Endothelial cell (in vitro differentiated cells): ENCODE measurements around the gene CEMIP2. TPM values are rescaled to one million over a fixed set of nuclear protein-coding genes. Genes with fewer than 3 reads are reported as not detected.
"Not testable (repeated sequence)": the region's sequence is repeated elsewhere in the genome, so short reads cannot be mapped to it uniquely, and the experiment has no call there.

ENCODE experiments used
- DNase-seq: peaks from one replicate; pipeline ENCODE4 v3.0.0; 2021; ENCODE audit warnings: low spot score
- H3K27ac Mint-ChIP-seq: one replicate; pipeline ENCODE4 v1.8.0; 2021; ENCODE audit warnings: mixed read lengths, inconsistent platforms; ENCODE audit not compliant: unreplicated experiment
- H3K27me3 Mint-ChIP-seq: one replicate; pipeline ENCODE4 v1.8.0; 2021; ENCODE audit warnings: mild to moderate bottlenecking, moderate library complexity, mixed read lengths, inconsistent platforms; ENCODE audit not compliant: unreplicated experiment
- H3K36me3 Mint-ChIP-seq: one replicate; pipeline ENCODE4 v1.8.0; 2021; ENCODE audit warnings: mild to moderate bottlenecking, low read depth, mixed read lengths, inconsistent platforms; ENCODE audit not compliant: unreplicated experiment
- H3K4me1 Mint-ChIP-seq: one replicate; pipeline ENCODE4 v1.8.0; 2021; ENCODE audit warnings: mild to moderate bottlenecking, mixed read lengths, inconsistent platforms; ENCODE audit not compliant: unreplicated experiment
- H3K4me3 Mint-ChIP-seq: one replicate; pipeline ENCODE4 v1.8.0; 2021; ENCODE audit warnings: mild to moderate bottlenecking, mixed read lengths, inconsistent platforms; ENCODE audit not compliant: unreplicated experiment
- H3K9me3 Mint-ChIP-seq: one replicate; pipeline ENCODE4 v1.8.0; 2021; ENCODE audit warnings: mixed read lengths, inconsistent platforms; ENCODE audit not compliant: unreplicated experiment
- total RNA-seq: library from RNA; stranded (reverse); fragmentation: NEBNext Ultra II Directional; extraction: Animal tissue kit (Norgen Biotek cat#: 25700); gene quantifications from one replicate; pipeline ENCODE4 v1.2.1, GENCODE V29; 2021; ENCODE audit not compliant: unreplicated experiment
- TF ChIP-seq, protein P1 (sequence below): fragments of 200-600 bp; sonication (generic); IDR thresholded peaks from one replicate; pipeline ENCODE4 v1.5.0; 2021; ENCODE audit warnings: antibody characterized with exemption; ENCODE audit not compliant: unreplicated experiment

The CEMIP2 gene
- total RNA-seq, 1 donor from 2014 or later: 112 TPM

DNA sequence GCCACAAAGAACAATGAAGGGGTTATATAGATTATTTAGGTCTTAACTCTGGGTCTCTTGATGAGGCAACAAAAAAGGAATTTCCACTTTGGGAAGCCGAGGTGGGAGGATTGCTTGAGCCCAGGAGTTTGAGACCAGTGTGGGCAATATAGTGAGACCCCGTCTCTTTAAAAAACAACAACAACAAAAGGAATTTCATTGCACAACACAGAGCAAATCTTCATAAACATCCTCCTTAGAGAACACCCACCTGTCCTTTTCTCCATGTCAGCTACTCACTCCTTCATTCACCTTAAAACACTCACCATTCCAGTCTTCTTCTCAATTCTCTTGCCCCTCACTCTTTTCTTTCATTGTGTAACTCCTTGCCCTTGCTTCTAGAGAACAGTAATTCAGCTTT is 39.8 kb upstream of the CEMIP2 start:
- H3K9me3 Mint-ChIP-seq: no peaks in the 10 kb centered on the region
- TF ChIP-seq, protein P1, sequence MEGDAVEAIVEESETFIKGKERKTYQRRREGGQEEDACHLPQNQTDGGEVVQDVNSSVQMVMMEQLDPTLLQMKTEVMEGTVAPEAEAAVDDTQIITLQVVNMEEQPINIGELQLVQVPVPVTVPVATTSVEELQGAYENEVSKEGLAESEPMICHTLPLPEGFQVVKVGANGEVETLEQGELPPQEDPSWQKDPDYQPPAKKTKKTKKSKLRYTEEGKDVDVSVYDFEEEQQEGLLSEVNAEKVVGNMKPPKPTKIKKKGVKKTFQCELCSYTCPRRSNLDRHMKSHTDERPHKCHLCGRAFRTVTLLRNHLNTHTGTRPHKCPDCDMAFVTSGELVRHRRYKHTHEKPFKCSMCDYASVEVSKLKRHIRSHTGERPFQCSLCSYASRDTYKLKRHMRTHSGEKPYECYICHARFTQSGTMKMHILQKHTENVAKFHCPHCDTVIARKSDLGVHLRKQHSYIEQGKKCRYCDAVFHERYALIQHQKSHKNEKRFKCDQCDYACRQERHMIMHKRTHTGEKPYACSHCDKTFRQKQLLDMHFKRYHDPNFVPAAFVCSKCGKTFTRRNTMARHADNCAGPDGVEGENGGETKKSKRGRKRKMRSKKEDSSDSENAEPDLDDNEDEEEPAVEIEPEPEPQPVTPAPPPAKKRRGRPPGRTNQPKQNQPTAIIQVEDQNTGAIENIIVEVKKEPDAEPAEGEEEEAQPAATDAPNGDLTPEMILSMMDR: no peak
- H3K27me3 Mint-ChIP-seq: no peaks in the 10 kb centered on the region
- no peak overlapping the region for H3K4me3 Mint-ChIP-seq
- peaks cover 9% of the 10 kb centered on the region for H3K4me1 Mint-ChIP-seq
- no peak for DNase-seq
- H3K36me3 Mint-ChIP-seq: no peaks in the 10 kb centered on the region
- H3K27ac Mint-ChIP-seq: no peak overlapping the region

GRCh38 chr9:71806901-71807307 is 38.6 kb upstream of the CEMIP2 start:
- Mint-ChIP-seq H3K36me3 (no peaks in the 10 kb centered on the region), H3K4me3 (no peak overlapping the region), H3K27me3 (no peaks in the 10 kb centered on the region), H3K27ac (no peak overlapping the region), H3K9me3 (no peaks in the 10 kb centered on the region), H3K4me1 (peaks cover 4% of the 10 kb centered on the region)
- TF ChIP-seq, protein P1: peak; percentile 76
- DNase-seq: peak; percentile 55

DNA sequence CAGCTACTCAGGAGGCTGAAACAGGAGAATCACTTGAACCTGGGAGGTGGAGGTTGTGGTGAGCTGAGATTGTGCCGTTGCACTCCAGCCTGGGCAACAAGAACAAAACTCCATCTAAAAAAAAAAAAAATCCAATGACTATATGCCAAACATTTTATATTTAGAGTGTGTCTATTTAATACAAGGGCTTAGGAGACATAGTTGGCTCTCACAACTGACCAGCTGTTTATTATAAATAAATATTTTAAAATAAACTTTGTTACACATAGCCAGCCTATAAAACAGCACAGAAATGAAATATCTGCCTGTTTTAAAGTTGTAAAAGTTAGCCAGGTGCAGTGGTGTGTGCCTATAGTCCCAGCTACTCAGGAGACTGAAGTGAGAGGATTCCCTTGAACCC is 36.8 kb upstream of the CEMIP2 start:
- not testable (repeated sequence) for H3K4me1 Mint-ChIP-seq, H3K4me3 Mint-ChIP-seq, H3K27ac Mint-ChIP-seq, DNase-seq, H3K27me3 Mint-ChIP-seq, H3K36me3 Mint-ChIP-seq, H3K9me3 Mint-ChIP-seq

GRCh38 chr9:71801826-71802225 is 33.5 kb upstream of the CEMIP2 start:
- Mint-ChIP-seq H3K9me3 (no peaks in the 10 kb centered on the region), H3K4me1 (no peaks in the 10 kb centered on the region), H3K4me3 (no peak overlapping the region), H3K36me3 (no peaks in the 10 kb centered on the region), H3K27me3 (no peaks in the 10 kb centered on the region), H3K27ac (no peak overlapping the region)
- TF ChIP-seq, protein P1: no peak
- no peak for DNase-seq

- DNase-seq: no peak
- H3K27ac Mint-ChIP-seq: no peak overlapping the region
- H3K4me1 Mint-ChIP-seq: peaks cover 11% of the 10 kb centered on the region
- H3K9me3 Mint-ChIP-seq: no peaks in the 10 kb centered on the region
- no peak overlapping the region for H3K4me3 Mint-ChIP-seq
- TF ChIP-seq, protein P1: no peak
- no peaks in the 10 kb centered on the region for H3K36me3 Mint-ChIP-seq
- H3K27me3 Mint-ChIP-seq: peaks cover 1% of the 10 kb centered on the region
Measured at GRCh38 chr9:71797266-71797665, 29.0 kb upstream of the CEMIP2 start.
